AG09309 (cell line): ENCODE results near the gene SFTA2.
A peak's percentile ranks its signal among the peaks of the same experiment; 100 is the strongest.

ENCODE experiments used
- DNase-seq: peaks from one replicate; pipeline ENCODE4 v3.0.0-alpha.2; 2010; ENCODE audit warnings: low read depth
- H3K4me3 ChIP-seq: 2 replicates; pipeline ENCODE4 v1.5.1; 2011; ENCODE audit warnings: mild to moderate bottlenecking, low read depth, low read length, moderate library complexity; ENCODE audit not compliant: control insufficient read depth
- TF ChIP-seq, protein P1 (sequence below): IDR thresholded peaks from 2 replicates; pipeline ENCODE4 v1.5.1; 2011; ENCODE audit warnings: mild to moderate bottlenecking, low read depth, low read length, inconsistent platforms; ENCODE audit not compliant: insufficient read depth, control insufficient read depth; ENCODE audit errors: missing control alignments

SFTA2 gene

GRCh38 chr6:30945281-30945680 is 13.3 kb upstream of the SFTA2 start:
- TF ChIP-seq, protein P1, sequence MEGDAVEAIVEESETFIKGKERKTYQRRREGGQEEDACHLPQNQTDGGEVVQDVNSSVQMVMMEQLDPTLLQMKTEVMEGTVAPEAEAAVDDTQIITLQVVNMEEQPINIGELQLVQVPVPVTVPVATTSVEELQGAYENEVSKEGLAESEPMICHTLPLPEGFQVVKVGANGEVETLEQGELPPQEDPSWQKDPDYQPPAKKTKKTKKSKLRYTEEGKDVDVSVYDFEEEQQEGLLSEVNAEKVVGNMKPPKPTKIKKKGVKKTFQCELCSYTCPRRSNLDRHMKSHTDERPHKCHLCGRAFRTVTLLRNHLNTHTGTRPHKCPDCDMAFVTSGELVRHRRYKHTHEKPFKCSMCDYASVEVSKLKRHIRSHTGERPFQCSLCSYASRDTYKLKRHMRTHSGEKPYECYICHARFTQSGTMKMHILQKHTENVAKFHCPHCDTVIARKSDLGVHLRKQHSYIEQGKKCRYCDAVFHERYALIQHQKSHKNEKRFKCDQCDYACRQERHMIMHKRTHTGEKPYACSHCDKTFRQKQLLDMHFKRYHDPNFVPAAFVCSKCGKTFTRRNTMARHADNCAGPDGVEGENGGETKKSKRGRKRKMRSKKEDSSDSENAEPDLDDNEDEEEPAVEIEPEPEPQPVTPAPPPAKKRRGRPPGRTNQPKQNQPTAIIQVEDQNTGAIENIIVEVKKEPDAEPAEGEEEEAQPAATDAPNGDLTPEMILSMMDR, result no peak
- no peak for DNase-seq

GRCh38 chr6:30944051-30944450 is 12.1 kb upstream of the SFTA2 start:
- no peak overlapping the region for H3K4me3 ChIP-seq
- TF ChIP-seq, protein P1, result no peak
- no peak for DNase-seq

More at GRCh38 chr6:30945281-30945680, 13.3 kb upstream of the SFTA2 start:
- H3K4me3 ChIP-seq, result no peak overlapping the region

DNA sequence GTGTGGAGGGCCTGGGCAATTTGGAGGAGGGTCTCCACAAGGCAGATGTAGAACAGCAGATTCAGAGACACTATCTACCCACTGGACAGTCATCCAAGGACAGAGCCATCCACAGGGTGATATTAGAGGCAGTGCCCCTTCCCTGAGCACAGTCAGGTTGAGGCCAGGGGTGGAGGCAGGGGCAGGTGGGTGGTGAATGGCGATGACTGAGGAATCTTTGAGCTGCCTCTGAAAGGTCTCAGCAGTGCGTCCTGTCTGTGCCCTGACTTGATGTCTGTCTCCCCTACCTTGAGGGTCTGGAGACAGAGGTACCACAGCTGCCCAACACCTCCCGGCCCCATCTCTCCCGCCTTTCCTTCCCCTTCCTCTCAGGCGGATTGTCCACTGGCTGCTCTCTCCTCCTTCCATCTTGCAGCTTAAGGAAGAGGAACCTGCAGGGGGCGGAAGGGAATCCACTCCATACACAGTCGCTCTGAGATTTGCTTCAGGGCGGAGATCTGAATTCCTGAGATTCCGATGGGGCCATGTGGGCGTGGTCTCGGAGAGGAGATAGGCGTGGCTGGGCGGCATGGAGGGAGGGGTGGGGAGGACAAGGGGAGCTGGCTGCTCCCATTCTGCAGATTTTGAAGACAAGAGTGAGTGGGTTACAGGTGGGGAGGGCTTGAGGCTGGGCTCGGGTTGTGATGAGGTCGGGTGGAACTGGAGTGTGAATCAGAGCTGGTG is 10.5 kb upstream of the SFTA2 start:
- no peak overlapping the region for H3K4me3 ChIP-seq
- TF ChIP-seq, protein P1, result peak; percentile 76
- peak; percentile 43 for DNase-seq

DNA sequence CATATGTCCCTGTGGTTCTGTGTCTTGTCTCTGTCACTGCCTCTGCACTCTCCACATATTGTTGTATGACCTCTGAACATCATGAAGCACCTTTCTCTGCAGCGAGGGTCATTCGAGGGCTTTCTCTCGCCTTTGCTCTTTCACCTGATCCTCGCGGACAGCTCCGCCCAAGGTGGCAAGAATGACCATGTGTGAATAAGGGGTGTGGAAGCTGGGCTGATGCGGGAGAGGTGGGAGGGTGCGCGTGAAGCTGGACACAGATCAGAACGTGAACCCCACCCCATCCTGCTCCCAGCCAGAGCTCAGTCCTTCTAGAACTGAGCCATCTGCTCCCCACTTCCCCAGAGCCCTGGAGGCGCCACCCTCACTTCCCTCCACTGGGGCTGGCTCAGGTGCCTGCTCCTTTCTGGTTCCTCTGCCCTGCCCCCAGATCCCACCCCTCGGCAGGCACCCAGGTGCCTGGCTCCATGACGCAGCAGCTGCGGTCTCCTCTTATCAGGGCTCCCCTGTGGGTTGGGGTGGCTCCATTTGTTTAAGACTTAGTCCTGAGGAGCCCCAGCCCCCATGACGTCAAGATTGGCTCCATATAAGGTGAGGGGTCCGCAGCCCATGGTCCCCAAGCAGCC is 8.5 kb upstream of the SFTA2 start, which contains the start of gene MUCL3:
Gene MUCL3, plus strand, starts transcription at position 613 of the 626 bp plus-strand sequence. CDS start 27 bp downstream, outside the sequence.
- TF ChIP-seq, protein P1, result no peak
- H3K4me3 ChIP-seq, result no peak within 1 kb of the TSS
- DNase-seq, result no peak

- no peak overlapping the region for H3K4me3 ChIP-seq
- DNase-seq, result no peak
- TF ChIP-seq, protein P1, result no peak
Measured at GRCh38 chr6:30939473-30939872, 7.5 kb upstream of the SFTA2 start.

GRCh38 chr6:30938730-30939129 is 6.8 kb upstream of the SFTA2 start:
- H3K4me3 ChIP-seq, result no peak overlapping the region
- DNase-seq, result no peak
- TF ChIP-seq, protein P1, result no peak
